NT2/D1 (cell line): ENCODE data around the gene ITGB4.

Experiments
- SUZ12 ChIP-seq: IDR thresholded peaks from 2 replicates; pipeline ENCODE4 v1.6.1; 2011; ENCODE audit not compliant: insufficient read length, insufficient read depth; ENCODE audit errors: extremely low read depth
- YY1 ChIP-seq: IDR thresholded peaks from 2 replicates; pipeline ENCODE4 v1.6.1; 2011; ENCODE audit not compliant: insufficient read length, insufficient read depth
- ZNF274 ChIP-seq: IDR thresholded peaks from 2 replicates; pipeline ENCODE4 v1.6.1; 2011; ENCODE audit warnings: mild to moderate bottlenecking, low read depth, low read length

DNA sequence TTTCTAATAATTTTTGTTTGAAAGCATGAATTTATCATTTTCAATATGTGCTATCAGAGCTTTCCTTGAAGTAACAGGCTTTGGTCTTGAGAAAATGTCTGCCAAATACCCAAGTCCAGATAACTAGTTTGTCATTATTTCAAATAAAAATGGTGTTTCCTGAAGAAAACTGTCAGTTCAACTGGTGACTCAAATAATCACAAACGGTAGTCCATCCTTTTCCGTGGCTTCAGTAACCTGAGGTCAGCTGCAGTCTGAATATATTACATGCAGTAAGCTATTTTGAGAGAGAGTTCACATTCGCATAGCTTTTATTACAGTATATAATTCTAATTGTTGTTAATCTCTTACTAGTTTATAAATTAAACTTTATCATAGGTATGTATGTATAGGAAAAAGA, 44.8 kb upstream of the ITGB4 start:
- TF ChIP-seq YY1: no peak
- TF ChIP-seq ZNF274: no peak
- no peak for TF ChIP-seq SUZ12
